A549 (cell line): Measurements from ENCODE around the gene CAPN8. TPM values are rescaled to one million over a fixed set of nuclear protein-coding genes. Genes with fewer than 3 reads are reported as not detected.

Experiments
- ATAC-seq, 2 experiments: fragments of 200-7000 bp in 1 of 2; fragments of >200 bp in 1 of 2; cut with Nextera tagmentation in 1 of 2; cut with Tn5 transposase in 1 of 2; 3 replicates each; pipeline versions ENCODE4 v1.8.0 to v1.9.1; 2018 to 2020; ENCODE audit warnings: mild to moderate bottlenecking in 1 of 2, moderate library complexity in 1 of 2
- CTCF ChIA-PET: fragments of 300-600 bp; sonication (Branson Sonifier 250); formaldehyde crosslinking; extraction: SDS; loops from one replicate; lab custom pipeline; 2021; ENCODE audit warnings: antibody characterized with exemption, inconsistent platforms; lab: Yijun Ruan, JAX
- POLR2A ChIA-PET: fragments of 350-600 bp; formaldehyde crosslinking; extraction: SDS; loops from one replicate; lab custom pipeline; 2021; ENCODE audit warnings: antibody characterized with exemption, inconsistent platforms; lab: Yijun Ruan, JAX
- DNase-seq, 2 experiments: peaks; one replicate each; pipeline versions ENCODE4 v3.0.0 to v3.0.0-alpha.2; 2011 to 2016; ENCODE audit warnings: low read depth in 1 of 2, low spot score in 1 of 2
- FAIRE-seq: peaks from 2 replicates; lab custom pipeline; 2011; peaks lifted over from hg19 to GRCh38; lab: Jason Lieb, UNC
- H3K27ac ChIP-seq, 2 experiments: fragments of >200 bp; sonication (Bioruptor Twin); formaldehyde crosslinking; 3 replicates each; pipeline ENCODE4 v1.5.1; 2016 to 2017
- H3K4me1 ChIP-seq: fragments of >200 bp; sonication (Bioruptor Twin); formaldehyde crosslinking; 3 replicates; pipeline ENCODE4 v1.6.1; 2016
- H3K4me2 ChIP-seq: fragments of >200 bp; sonication (Bioruptor Twin); formaldehyde crosslinking; 3 replicates; pipeline ENCODE4 v1.6.1; 2016
- H3K4me3 ChIP-seq: fragments of >200 bp; sonication (Bioruptor Twin); formaldehyde crosslinking; 3 replicates; pipeline ENCODE4 v1.5.1; 2016
- H3K9me3 ChIP-seq: fragments of >200 bp; sonication (Bioruptor Twin); formaldehyde crosslinking; 3 replicates; pipeline ENCODE4 v1.6.1; 2016
- CBX2 ChIP-seq: fragments of 200-600 bp; sonication (generic); IDR thresholded peaks from 2 replicates; pipeline ENCODE4 v1.6.1; 2016; ENCODE audit warnings: low read depth, mild to moderate bottlenecking, borderline replicate concordance
- CTCF ChIP-seq: fragments of >200 bp; sonication (Bioruptor Twin); formaldehyde crosslinking; IDR thresholded peaks from 3 replicates; pipeline ENCODE4 v1.5.1; 2016
- E2F6 ChIP-seq: IDR thresholded peaks from 2 replicates; pipeline ENCODE4 v1.6.1; 2012; ENCODE audit warnings: low read depth, borderline replicate concordance
- FOSB ChIP-seq: fragments of 250-450 bp; sonication (Bioruptor Pico); IDR thresholded peaks from 2 replicates; pipeline ENCODE4 v1.5.0; 2020; ENCODE audit warnings: mild to moderate bottlenecking, moderate library complexity
- FOSL2 ChIP-seq, 2 experiments: fragments of 450-650 bp in 1 of 2; fragments of >200 bp in 1 of 2; sonication (Bioruptor Twin) in 1 of 2; formaldehyde crosslinking; IDR thresholded peaks; 2 replicates each; pipeline versions ENCODE4 v1.5.0 to v1.6.1; 2016 to 2020; ENCODE audit warnings: mild to moderate bottlenecking in 1 of 2, moderate library complexity in 1 of 2
- FOXS1 ChIP-seq: fragments of 250-450 bp; sonication (Bioruptor Pico); IDR thresholded peaks from 2 replicates; pipeline ENCODE4 v1.5.0; 2020; ENCODE audit warnings: mild to moderate bottlenecking, moderate library complexity
- GATA3 ChIP-seq: IDR thresholded peaks from 2 replicates; pipeline ENCODE4 v1.6.1; 2012; ENCODE audit warnings: borderline replicate concordance
- HMGXB4 ChIP-seq: fragments of 250-450 bp; sonication (Bioruptor Pico); IDR thresholded peaks from 2 replicates; pipeline ENCODE4 v1.5.0; 2021; ENCODE audit warnings: mild to moderate bottlenecking, moderate library complexity, borderline replicate concordance
- HOXB5 ChIP-seq: fragments of 250-450 bp; sonication (Bioruptor Pico); IDR thresholded peaks from 2 replicates; pipeline ENCODE4 v1.5.0; 2020; ENCODE audit warnings: mild to moderate bottlenecking, moderate library complexity
- JUN ChIP-seq, 2 experiments: fragments of >200 bp; sonication (Bioruptor Twin); formaldehyde crosslinking; IDR thresholded peaks; 2 replicates in 1 of 2; 3 replicates in 1 of 2; pipeline ENCODE4 v1.6.1; 2016 to 2017
- NFE2L2 ChIP-seq: fragments of 150-350 bp; conservative IDR thresholded peaks from 2 replicates; pipeline ENCODE4 v1.6.1; 2014; ENCODE audit warnings: low read length
- NPAS2 ChIP-seq: fragments of 250-450 bp; sonication (Bioruptor Pico); IDR thresholded peaks from 2 replicates; pipeline ENCODE4 v1.8.0; 2022; ENCODE audit warnings: mild to moderate bottlenecking, moderate library complexity, borderline replicate concordance
- POLR2A ChIP-seq: IDR thresholded peaks from 2 replicates; pipeline ENCODE4 v1.6.1; 2012; ENCODE audit warnings: mild to moderate bottlenecking, low read length
- RAD21 ChIP-seq, 2 experiments: fragments of >200 bp in 1 of 2; sonication (Bioruptor Twin) in 1 of 2; formaldehyde crosslinking in 1 of 2; IDR thresholded peaks in 1 of 2; conservative IDR thresholded peaks in 1 of 2; 2 replicates in 1 of 2; 3 replicates in 1 of 2; pipeline ENCODE4 v1.6.1; 2012 to 2018; ENCODE audit warnings: inconsistent platforms in 1 of 2
- SMC3 ChIP-seq: fragments of >200 bp; sonication (Bioruptor Twin); formaldehyde crosslinking; IDR thresholded peaks from 3 replicates; pipeline ENCODE4 v1.6.1; 2018; ENCODE audit warnings: inconsistent platforms
- SREBF2 ChIP-seq: fragments of 450-650 bp; IDR thresholded peaks from 2 replicates; pipeline ENCODE4 v1.6.1; 2014; ENCODE audit warnings: mild to moderate bottlenecking, moderate library complexity
- USF2 ChIP-seq: fragments of 450-650 bp; IDR thresholded peaks from 2 replicates; pipeline ENCODE4 v1.6.1; 2014; ENCODE audit warnings: antibody characterized with exemption
- WGBS: methylation state at CpG from one replicate; pipeline ENCODE4 v1.1.6; 2017; ENCODE audit errors: missing lambda C conversion rate; 5-methylcytosine and 5-hydroxymethylcytosine counted together
- polyA plus RNA-seq, 4 experiments: library from polyadenylated mRNA; depleted of rRNA in 3 of 4; stranded (reverse); fragments of >200 nt; fragmentation: RNase III in 1 of 4; extraction: RNeasy Plus Mini Kit Qiagen cat#74134 plus additional on column Dnase treatment in 1 of 4; gene quantifications; 2 replicates in 3 of 4; 3 replicates in 1 of 4; pipeline ENCODE4 v1.2.3, GENCODE V29; 2011 to 2017

CAPN8 gene
- polyA plus RNA-seq, 2 of the 4 experiments (the other 2 are of a cell fraction), result 0.39 to 1.5 TPM

GRCh38 chr1:223556414-223557129, 108.9 kb downstream of the CAPN8 start:
- POLR2A ChIA-PET, result no interaction called here
- ATAC-seq, result peak; percentile 83 to 98

GRCh38 chr1:223553957-223554356, 111.5 kb downstream of the CAPN8 start:
- ChIA-PET POLR2A (no interaction called here), CTCF (interaction anchor here (1.0 to 1.9 kb wide), 8 partner anchors 58 to 429 kb away, joined by 3 to 7 read pairs (median 4); no protein-coding TSS in a partner anchor)
- WGBS, result 83% methylated on average over 3 of the region's 3 CpGs
- no peak for ATAC-seq
- no peak overlapping the region for H3K4me2 ChIP-seq
- no peaks in the 10 kb centered on the region for H3K9me3 ChIP-seq
- FAIRE-seq, result no peak
- TF ChIP-seq GATA3 (no peak), HMGXB4 (CRISPR knock-in tag) (no peak), POLR2A (no peak), NPAS2 (CRISPR knock-in tag) (no peak), FOXS1 (CRISPR knock-in tag) (no peak), USF2 (no peak), CBX2 (no peak)
- 0 out of 3 replicates have a peak, but pooled peaks cover 4% of the 10 kb centered on the region for H3K4me1 ChIP-seq
- H3K27ac ChIP-seq, result no peak overlapping the region
- H3K4me3 ChIP-seq, result no peak overlapping the region
- DNase-seq, result no peak

More at GRCh38 chr1:223556414-223557129, 108.9 kb downstream of the CAPN8 start:
- WGBS, result 23% methylated on average over 8 of the region's 8 CpGs
- H3K27ac ChIP-seq, result no peak overlapping the region; a peak in 1 of 6 replicates
- H3K4me3 ChIP-seq, result no peak overlapping the region
- peak; percentile 46 to 61 for DNase-seq
- FAIRE-seq, result no peak
- no peaks in the 10 kb centered on the region for H3K4me1 ChIP-seq
- no peaks in the 10 kb centered on the region for H3K9me3 ChIP-seq
- CTCF ChIA-PET, result interaction anchor here (0.6 to 2.8 kb wide), 35 partner anchors 8 to 433 kb away, joined by 3 to 65 read pairs (median 4); partner anchors contain the start of genes CAPN8 and TLR5
- H3K4me2 ChIP-seq, result no peak overlapping the region
- no peak for TF ChIP-seq JUN (IDR thresholded peaks at IDR 0.05)
- no peak for TF ChIP-seq E2F6
- peak; percentile 90 for TF ChIP-seq SMC3
- TF ChIP-seq FOSB, result no peak
- no peak for TF ChIP-seq FOSL2 (IDR thresholded peaks at IDR 0.05)
- TF ChIP-seq FOSL2 (CRISPR knock-in tag; IDR thresholded peaks at IDR 0.05), result no peak
- TF ChIP-seq SREBF2, result no peak
- no peak for TF ChIP-seq HOXB5 (CRISPR knock-in tag)
- TF ChIP-seq RAD21 (conservative IDR thresholded peaks at IDR 0.05 in 1 of 2, IDR thresholded peaks at IDR 0.05 in 1 of 2), result peak; percentile 83 to 94
- peak; percentile 68 for TF ChIP-seq CTCF
- TF ChIP-seq NFE2L2, result no peak
- TF ChIP-seq, all 56 proteins: peak for 3
